SK-N-SH (cell line): ENCODE results near the gene KIF6. TPM values are rescaled to one million over a fixed set of nuclear protein-coding genes. Genes with fewer than 3 reads are reported as not detected.

ENCODE experiments used
- CTCF ChIA-PET: fragments of 300-600, 350-600 bp; formaldehyde crosslinking; extraction: SDS; loops from one replicate; lab custom pipeline; 2021; lab: Yijun Ruan, JAX
- POLR2A ChIA-PET: fragments of 350-600 bp; sonication (Branson Sonifier 250); formaldehyde crosslinking; extraction: SDS; loops from one replicate; lab custom pipeline; 2020; ENCODE audit warnings: antibody characterized with exemption, inconsistent platforms; lab: Yijun Ruan, JAX
- DNase-seq: peaks from one replicate; pipeline ENCODE4 v3.0.0; 2012
- H2AFZ ChIP-seq: fragments of 200-600 bp; sonication (generic); 2 replicates; pipeline ENCODE4 v1.8.1; 2016; ENCODE audit warnings: antibody characterized with exemption, mild to moderate bottlenecking, low read depth
- H3F3A ChIP-seq: fragments of 200-600 bp; sonication (generic); replicated peaks from 2 replicates; pipeline ENCODE3; 2016; ENCODE audit warnings: antibody characterized with exemption, mild to moderate bottlenecking; ENCODE audit not compliant: insufficient read depth
- H3K27ac ChIP-seq, 2 experiments: fragments of 200-500 bp in 1 of 2; fragments of 200-600 bp in 1 of 2; sonication (Bioruptor generic) in 1 of 2; sonication (generic), shearing (Covaris generic) in 1 of 2; 2 replicates each; pipeline versions ENCODE4 v1.5.1 to v1.6.1; 2014 to 2016; ENCODE audit warnings: low read depth in 2 of 2, inconsistent platforms in 1 of 2, low read length in 1 of 2, mild to moderate bottlenecking in 1 of 2, mixed read lengths in 1 of 2
- H3K27me3 ChIP-seq: fragments of 200-600 bp; sonication (generic), shearing (Covaris generic); 2 replicates; pipeline ENCODE4 v1.6.1; 2016; ENCODE audit warnings: mixed run types; ENCODE audit not compliant: insufficient read depth
- H3K36me3 ChIP-seq, 2 experiments: fragments of 200-500 bp in 1 of 2; fragments of 200-600 bp in 1 of 2; sonication (Bioruptor generic) in 1 of 2; sonication (generic) in 1 of 2; replicated peaks in 1 of 2; 2 replicates each; pipeline versions ENCODE3 to v1.5.1; 2014 to 2016; ENCODE audit warnings: low read length in 1 of 2, mild to moderate bottlenecking in 1 of 2; ENCODE audit not compliant: insufficient read depth in 2 of 2, control insufficient read depth in 1 of 2
- H3K4me1 ChIP-seq, 2 experiments: fragments of 200-500 bp in 1 of 2; fragments of 200-600 bp in 1 of 2; sonication (Bioruptor generic) in 1 of 2; sonication (generic), shearing (Covaris generic) in 1 of 2; 2 replicates each; pipeline versions ENCODE4 v1.5.1 to v1.6.1; 2014 to 2016; ENCODE audit warnings: low read depth in 1 of 2, low read length in 1 of 2, mixed run types in 1 of 2; ENCODE audit not compliant: insufficient read depth in 2 of 2, control insufficient read depth in 1 of 2
- H3K4me2 ChIP-seq: fragments of 200-600 bp; sonication (generic), shearing (Covaris generic); 2 replicates; pipeline ENCODE4 v1.6.1; 2017; ENCODE audit warnings: mixed run types
- H3K4me3 ChIP-seq, 2 experiments: fragments of 200-500 bp in 1 of 2; fragments of 200-600 bp in 1 of 2; sonication (Bioruptor generic) in 1 of 2; sonication (generic), shearing (Covaris generic) in 1 of 2; 2 replicates each; pipeline versions ENCODE4 v1.5.1 to v1.8.1; 2014 to 2016; ENCODE audit warnings: low read depth in 2 of 2, inconsistent platforms in 1 of 2, low read length in 1 of 2, mild to moderate bottlenecking in 1 of 2, mixed read lengths in 1 of 2, moderate library complexity in 1 of 2
- H3K79me2 ChIP-seq: fragments of 200-600 bp; sonication (generic); 2 replicates; pipeline ENCODE4 v1.8.1; 2017; ENCODE audit warnings: mild to moderate bottlenecking; ENCODE audit not compliant: insufficient read depth
- H3K9ac ChIP-seq: fragments of 200-600 bp; sonication (generic); 2 replicates; pipeline ENCODE4 v1.6.1; 2017; ENCODE audit warnings: mixed run types
- H3K9me2 ChIP-seq: fragments of 200-600 bp; sonication (generic); 2 replicates; pipeline ENCODE4 v1.6.1; 2017; ENCODE audit warnings: mixed run types
- H3K9me3 ChIP-seq: fragments of 200-600 bp; sonication (generic); 2 replicates; pipeline ENCODE4 v1.6.1; 2017; ENCODE audit warnings: mixed run types, mild to moderate bottlenecking, moderate library complexity
- H4K20me1 ChIP-seq: fragments of 200-600 bp; sonication (generic); 2 replicates; pipeline ENCODE4 v1.6.1; 2017; ENCODE audit warnings: mild to moderate bottlenecking, mixed run types; ENCODE audit not compliant: insufficient read depth
- EZH2phosphoT487 ChIP-seq: fragments of 200-600 bp; sonication (generic); IDR thresholded peaks from 2 replicates; pipeline ENCODE4 v1.6.1; 2017; ENCODE audit warnings: low read depth, mixed run types, mild to moderate bottlenecking, antibody characterized with exemption, moderate library complexity, borderline replicate concordance
- FOSL2 ChIP-seq: IDR thresholded peaks from 2 replicates; pipeline ENCODE4 v1.4.0; 2012; ENCODE audit warnings: low read depth, mild to moderate bottlenecking, moderate library complexity, borderline replicate concordance
- FOXM1 ChIP-seq: IDR thresholded peaks from 2 replicates; pipeline ENCODE4 v1.4.0; 2012; ENCODE audit warnings: low read depth, mild to moderate bottlenecking
- GABPA ChIP-seq: IDR thresholded peaks from 2 replicates; pipeline ENCODE4 v1.4.0; 2012; ENCODE audit warnings: low read depth, mild to moderate bottlenecking
- GATA2 ChIP-seq: sonication (generic); formaldehyde crosslinking; IDR thresholded peaks from 2 replicates; pipeline ENCODE4 v1.5.0; 2020; ENCODE audit warnings: mild to moderate bottlenecking, missing genetic modification reagents
- MEF2A ChIP-seq: IDR thresholded peaks from 2 replicates; pipeline ENCODE4 v1.4.0; 2012; ENCODE audit warnings: low read depth, borderline replicate concordance
- MXI1 ChIP-seq: IDR thresholded peaks from 2 replicates; pipeline ENCODE4 v1.6.1; 2012; ENCODE audit warnings: mild to moderate bottlenecking, low read depth, low read length, improper control_type of control experiment
- NFIC ChIP-seq: IDR thresholded peaks from 2 replicates; pipeline ENCODE4 v1.4.0; 2012; ENCODE audit warnings: borderline replicate concordance
- PBX3 ChIP-seq: IDR thresholded peaks from 2 replicates; pipeline ENCODE4; 2012
- RAD21 ChIP-seq: IDR thresholded peaks from 2 replicates; pipeline ENCODE4 v1.6.1; 2012; ENCODE audit warnings: mild to moderate bottlenecking, low read length
- RCOR1 ChIP-seq: fragments of 150-350 bp; IDR thresholded peaks from 2 replicates; pipeline ENCODE4 v1.6.1; 2017; ENCODE audit warnings: antibody characterized with exemption, low read length
- TEAD4 ChIP-seq: IDR thresholded peaks from 2 replicates; pipeline ENCODE4 v1.4.0; 2012; ENCODE audit warnings: mild to moderate bottlenecking, borderline replicate concordance; ENCODE audit not compliant: insufficient read depth
- USF1 ChIP-seq: IDR thresholded peaks from 2 replicates; pipeline ENCODE4 v1.4.0; 2012; ENCODE audit warnings: low read depth, borderline replicate concordance
- WGBS: methylation state at CpG from one replicate; pipeline ENCODE4 v1.1.6; 2017; ENCODE audit warnings: low lambda C conversion rate; 5-methylcytosine and 5-hydroxymethylcytosine counted together
- polyA plus RNA-seq, 3 experiments: library from polyadenylated mRNA; depleted of rRNA; stranded (reverse); fragments of >200 nt; gene quantifications; 2 replicates each; pipeline ENCODE4 v1.2.3, GENCODE V29; 2012

Gene KIF6
- polyA plus RNA-seq, 1 of the 3 experiments (the other 2 are of a cell fraction) = 0.13 TPM

GRCh38 chr6:39574991-39575390, 150.2 kb downstream of the KIF6 start:
- TF ChIP-seq RAD21 (no peak), NFIC (no peak), MXI1 (no peak), EZH2phosphoT487 (no peak), TEAD4 (no peak), RCOR1 (no peak), PBX3 (no peak), USF1 (no peak), FOXM1 (no peak), GATA2 (CRISPR knock-in tag) (no peak), MEF2A (no peak)
- CTCF ChIA-PET = no interaction called here

GRCh38 chr6:39573541-39573940, 151.7 kb downstream of the KIF6 start:
- Histone ChIP-seq H4K20me1 (no peaks in the 10 kb centered on the region), H3K4me1 (peaks cover 0 to 3% of the 10 kb centered on the region in 2 experiments; a peak in 3 of 4 replicates), H3K4me3 (no peak overlapping the region), H3K9me2 (no peaks in the 10 kb centered on the region), H3K36me3 (no peaks in the 10 kb centered on the region), H3F3A (no peaks in the 10 kb centered on the region), H3K4me2 (no peak overlapping the region), H3K9me3 (no peaks in the 10 kb centered on the region), H3K9ac (no peak overlapping the region), H3K27me3 (no peaks in the 10 kb centered on the region), H3K79me2 (no peaks in the 10 kb centered on the region), H3K27ac (no peak overlapping the region), H2AFZ (no peak overlapping the region)
- 21% methylated on average over 3 of the region's 3 CpGs for WGBS
- CTCF ChIA-PET = interaction anchor here (1.4 kb wide), 1 partner anchor 196 kb away, joined by 3 read pairs; no protein-coding TSS in a partner anchor
- DNase-seq = no peak
- POLR2A ChIA-PET = no interaction called here
- TF ChIP-seq PBX3 (no peak), EZH2phosphoT487 (no peak), FOSL2 (no peak), MXI1 (no peak), NFIC (no peak), GABPA (no peak)

More at GRCh38 chr6:39574991-39575390, 150.2 kb downstream of the KIF6 start:
- no peaks in the 10 kb centered on the region for H3F3A ChIP-seq
- H4K20me1 ChIP-seq = no peaks in the 10 kb centered on the region
- no peak overlapping the region for H2AFZ ChIP-seq
- H3K36me3 ChIP-seq = no peaks in the 10 kb centered on the region
- no peaks in the 10 kb centered on the region for H3K9me2 ChIP-seq
- no peak overlapping the region for H3K27ac ChIP-seq
- no peak overlapping the region for H3K4me2 ChIP-seq
- H3K9me3 ChIP-seq = no peaks in the 10 kb centered on the region
- POLR2A ChIA-PET = no interaction called here
- no peak overlapping the region for H3K4me3 ChIP-seq
- H3K79me2 ChIP-seq = no peaks in the 10 kb centered on the region
- no peak for DNase-seq
- no peak overlapping the region for H3K9ac ChIP-seq
- H3K27me3 ChIP-seq = no peaks in the 10 kb centered on the region
- H3K4me1 ChIP-seq = peaks cover 0 to 3% of the 10 kb centered on the region in 2 experiments; a peak in 3 of 4 replicates
- 21% methylated on average over 1 of the region's 7 CpGs for WGBS
